Fibroblast of skin of scalp (primary cell): Measurements from ENCODE around the gene NFIC.

Source experiments
- DNase-seq: peaks from one replicate; pipeline ENCODE4 v3.0.0-alpha.2; 2013

Gene NFIC

DNA sequence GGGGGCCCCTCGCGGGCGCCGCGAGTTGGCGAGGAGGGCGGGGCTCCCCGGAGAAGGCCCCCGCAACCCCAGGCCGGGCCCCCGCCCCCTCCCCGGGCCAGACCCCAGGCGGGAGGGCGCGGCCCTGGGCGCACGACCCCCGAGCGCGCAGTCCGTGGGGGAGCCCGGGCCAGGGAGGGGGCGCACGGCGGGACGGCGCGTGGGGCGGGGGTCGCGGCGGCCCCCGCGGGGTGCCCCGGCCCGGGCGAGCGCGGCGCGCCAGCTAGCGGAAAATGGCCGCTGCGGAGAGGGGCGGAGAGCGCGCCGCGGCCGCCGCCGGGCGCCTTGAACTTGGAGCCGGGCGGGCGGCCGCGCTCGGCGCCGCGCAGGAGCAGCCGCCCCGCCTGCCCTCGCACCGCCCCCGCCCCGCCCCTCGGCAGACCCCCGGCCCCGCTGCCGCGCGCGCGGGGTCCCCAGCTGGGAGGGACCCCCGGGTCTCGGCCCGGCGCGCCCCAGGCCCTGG is 6.4 kb upstream of the NFIC start:
- DNase-seq = no peak

DNA sequence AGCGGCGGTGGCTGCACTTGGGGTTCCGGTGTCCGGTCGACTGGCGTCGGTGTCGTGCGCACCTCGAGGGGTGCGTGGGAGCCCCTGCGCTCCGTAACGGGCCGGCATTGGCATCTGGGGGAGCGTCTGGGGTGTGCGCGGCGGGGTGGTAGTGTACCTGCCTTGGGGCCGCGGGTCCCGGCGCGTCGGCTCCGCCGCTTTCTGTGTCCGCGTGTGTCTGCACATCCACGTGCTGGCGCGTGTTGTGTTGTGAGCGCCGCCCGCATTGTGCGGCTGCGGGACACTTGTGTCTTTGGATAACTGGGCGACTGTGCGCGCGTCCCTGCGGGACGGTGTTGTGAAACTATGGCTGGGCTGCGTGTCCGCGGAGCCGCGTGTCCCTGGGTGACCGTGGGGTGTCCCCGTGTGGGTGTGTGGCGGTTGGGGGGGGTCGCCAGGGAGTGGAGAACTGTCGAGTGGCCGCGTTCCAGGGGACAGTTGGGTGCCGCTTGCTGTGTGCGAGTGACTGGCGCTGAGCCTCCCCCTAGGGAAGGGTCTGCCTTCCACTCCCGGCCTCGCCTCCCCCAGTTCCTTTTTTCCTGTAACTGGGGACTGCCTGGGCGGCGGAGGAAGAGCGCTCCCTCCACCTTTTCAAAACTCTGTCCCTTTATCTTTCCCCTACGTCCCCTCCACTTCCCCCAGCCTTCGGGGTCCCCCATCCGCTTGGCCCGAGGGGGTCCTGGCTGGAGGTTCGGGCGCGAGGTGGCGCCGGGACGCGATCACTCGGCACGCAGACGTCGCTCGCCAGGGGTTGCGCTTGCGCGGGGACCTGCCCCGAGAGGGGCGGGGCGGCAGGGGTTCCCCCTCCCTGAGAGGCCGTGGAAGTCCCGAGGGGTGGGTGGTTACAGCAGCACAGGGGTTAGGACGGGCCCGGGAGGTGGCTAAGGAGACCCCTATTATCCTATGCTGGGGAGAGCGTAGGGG is 5.7 kb upstream of the NFIC start:
- peak; percentile 41 for DNase-seq

DNA sequence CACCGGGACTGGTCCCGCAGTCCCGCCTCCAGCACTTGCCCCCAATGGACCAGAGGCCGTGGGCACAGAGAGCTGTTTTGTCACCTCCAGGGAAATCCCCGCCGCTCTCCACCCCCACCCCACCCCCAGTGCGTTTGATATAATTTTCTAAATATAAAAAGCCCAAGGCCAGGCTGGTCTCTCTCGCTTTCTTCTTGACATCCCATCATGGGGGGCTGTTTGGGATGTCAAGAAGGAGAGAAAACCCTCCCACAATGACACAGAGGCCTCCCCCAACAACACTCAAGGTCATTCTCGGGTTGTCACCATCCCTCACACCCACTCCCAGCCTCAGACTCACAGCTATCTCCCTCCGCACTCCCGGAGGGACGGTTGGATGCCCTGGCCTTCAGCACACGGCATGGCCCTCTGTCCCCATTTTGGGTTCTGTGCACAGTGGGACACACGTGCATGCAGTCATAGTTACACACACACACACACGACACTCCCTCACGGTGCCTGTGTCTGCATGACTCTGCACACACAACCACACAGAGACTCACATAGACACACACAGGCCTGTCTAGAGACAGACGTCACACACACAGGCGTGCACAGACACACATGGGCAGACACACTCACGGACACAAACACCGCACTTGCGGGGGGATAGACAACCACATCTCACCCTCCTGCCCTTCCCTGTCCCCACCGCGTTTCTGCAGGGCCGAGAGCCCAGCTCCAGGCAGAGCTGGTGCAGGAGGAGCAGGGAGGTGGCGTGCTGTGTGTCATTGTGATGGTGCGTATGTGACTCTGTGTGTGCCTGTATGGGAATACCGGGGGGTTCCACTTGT is 4.8 kb upstream of the NFIC start:
- DNase-seq = no peak

DNA sequence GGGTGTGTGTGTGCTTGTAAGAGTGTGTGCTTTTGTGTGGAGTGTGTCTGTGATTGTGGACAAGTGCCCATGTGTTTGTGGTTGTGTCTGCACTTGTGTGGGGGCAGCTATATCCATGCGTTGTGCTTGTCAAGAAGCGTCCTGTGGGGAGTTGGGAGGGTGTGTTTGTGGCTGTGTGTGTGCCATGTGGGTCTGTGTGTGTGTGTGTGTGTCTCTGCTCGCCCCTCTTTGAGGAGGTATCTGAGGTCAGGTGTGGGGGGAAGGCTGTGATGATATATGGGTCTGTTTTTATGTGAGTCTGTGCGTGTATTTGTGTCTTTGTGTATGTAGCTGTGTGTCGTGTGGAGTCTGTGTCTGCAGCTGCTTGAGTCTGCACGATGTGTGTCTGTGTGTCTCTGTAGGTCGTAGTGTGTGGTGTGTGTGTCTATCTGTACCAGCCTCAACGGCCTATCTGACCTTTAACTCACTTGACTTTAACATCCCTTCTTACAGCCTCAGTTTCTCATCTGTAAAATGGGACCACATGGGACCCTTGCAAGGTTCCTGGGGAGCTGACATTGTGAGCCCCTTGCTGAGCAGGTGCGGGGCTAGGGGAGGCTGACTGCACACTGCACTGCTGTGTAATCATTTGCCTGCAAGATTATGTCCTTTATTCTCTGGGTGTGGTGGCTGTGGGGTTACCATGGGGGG is 4.0 kb upstream of the NFIC start:
- DNase-seq = no peak

DNA sequence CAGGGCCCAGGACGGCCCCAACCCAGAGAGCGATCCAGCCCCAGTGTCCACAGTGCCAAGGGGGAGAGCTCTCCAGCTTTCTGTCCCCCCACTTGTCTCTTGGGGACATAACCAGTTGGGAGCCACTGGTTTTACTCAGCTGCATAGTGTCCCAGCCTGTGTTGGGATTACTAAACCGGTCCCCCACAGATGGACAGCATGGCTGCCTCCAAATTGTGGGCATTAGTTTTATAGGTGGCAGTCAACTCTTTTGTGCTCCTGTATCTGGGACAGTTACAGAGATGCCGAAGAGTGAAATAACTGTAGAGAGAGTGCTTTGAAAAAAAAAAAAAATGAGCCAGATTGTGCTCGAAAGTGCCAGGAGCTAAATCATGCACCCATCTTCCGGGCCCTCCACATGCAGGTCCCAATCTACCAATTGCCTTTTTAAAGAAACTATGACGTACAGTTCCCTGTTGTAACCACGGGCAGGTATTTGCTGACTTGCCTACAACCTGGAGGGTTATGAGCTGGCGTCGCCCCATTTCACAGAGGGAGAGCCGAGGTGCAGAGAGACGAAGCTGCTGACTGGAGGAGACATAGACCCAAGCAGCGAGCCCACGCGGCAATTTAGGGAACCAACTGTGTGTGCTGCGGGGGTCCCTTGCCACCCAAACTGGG is 2.4 kb upstream of the NFIC start:
- no peak for DNase-seq

DNA sequence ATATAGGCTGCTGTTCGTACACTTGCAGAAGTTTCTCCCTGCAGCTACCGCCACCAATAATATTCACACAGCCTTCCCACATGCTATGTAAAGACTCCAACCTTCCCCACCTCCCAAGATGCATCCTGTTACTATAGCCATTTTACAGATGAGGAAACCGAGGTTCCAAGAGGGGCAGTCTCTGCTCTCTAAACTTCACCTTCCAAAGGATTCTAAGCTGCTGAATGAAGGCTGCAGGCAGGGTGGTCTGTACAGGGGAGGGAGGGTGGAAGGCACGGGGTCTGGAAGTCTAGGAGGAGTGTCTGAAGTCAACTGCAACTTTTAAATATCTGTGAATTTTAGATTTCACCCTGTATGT is 1.9 kb upstream of the NFIC start:
- no peak for DNase-seq

DNA sequence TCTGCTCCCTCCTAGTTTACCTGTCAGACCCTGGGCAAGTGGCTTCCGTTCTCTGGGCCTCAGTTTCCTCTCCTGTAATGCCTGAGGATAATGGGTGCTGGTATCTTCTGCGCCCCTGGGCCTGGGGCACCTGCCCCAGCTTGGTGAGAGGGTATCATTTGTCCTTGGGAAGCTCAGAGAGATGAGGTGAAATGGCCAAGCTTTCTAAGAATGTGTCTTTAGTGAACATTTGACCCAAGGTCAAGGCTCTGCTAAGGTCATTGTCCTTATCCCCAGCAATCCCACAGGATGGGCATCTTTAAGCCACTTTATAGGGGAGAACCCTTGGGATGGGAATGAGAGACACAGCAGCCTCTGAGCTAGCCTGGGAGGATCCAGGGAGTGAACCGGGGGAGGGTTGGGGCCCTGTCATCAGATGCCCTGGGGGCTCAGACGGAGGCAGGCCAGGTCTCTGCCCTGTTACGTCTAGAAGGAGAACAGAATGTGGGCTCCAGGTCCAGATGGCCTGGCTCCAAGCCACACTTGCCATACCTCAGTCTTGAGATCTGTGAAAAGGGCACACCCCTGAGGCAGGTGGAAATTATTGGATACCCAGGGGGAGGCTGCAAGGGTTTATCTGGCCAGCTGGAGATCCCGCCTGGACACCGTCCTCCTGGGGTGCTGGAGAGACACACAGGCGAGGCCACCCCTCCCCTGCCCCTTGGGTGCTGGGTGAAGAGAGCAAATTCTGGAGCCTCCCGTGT is 1.1 kb upstream of the NFIC start:
- no peak for DNase-seq

DNA sequence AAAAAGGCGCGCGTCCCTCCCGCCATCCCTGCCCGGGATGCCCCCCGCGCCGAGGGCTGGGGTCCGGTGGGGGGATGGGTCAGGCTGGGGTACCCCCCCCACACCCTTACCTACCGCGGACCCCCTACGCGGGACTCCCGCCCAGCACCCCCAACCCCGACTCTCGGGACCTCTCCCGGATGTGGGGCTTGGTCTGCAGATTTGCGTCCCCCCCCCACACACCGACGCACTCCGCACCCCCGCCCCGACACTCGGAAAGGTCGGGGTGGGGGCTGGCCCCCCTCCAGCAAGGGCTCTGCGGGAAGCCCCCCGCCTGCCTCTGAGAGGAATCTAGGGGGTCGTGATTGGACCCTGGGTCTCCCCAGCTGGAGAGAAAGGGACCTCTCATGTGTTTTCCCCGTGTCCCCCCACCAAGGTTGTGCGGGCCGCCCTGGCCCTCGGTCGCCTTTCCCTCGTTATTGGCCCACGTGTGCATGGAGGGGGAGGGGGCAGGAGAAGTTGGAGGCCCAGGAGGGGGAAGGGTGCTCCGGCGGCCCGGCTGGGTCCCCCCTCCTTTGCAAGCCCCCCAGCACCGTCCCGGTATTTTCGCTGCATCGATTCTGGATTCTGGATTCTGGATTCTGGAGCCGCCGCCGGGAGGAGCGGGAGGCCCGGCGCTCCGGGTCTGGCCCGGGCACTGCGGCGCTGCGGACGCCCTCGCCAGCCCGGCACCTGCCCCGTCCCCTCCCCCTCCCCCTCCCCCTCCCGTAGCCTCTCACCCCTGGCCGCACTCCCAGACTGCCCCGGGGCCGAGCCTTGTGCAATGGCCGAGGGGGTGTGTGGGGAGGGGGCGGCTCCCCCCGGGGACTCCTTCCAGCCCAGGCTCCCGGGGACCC is 607 bp downstream of the NFIC start:
- DNase-seq = peak; percentile 60

DNA sequence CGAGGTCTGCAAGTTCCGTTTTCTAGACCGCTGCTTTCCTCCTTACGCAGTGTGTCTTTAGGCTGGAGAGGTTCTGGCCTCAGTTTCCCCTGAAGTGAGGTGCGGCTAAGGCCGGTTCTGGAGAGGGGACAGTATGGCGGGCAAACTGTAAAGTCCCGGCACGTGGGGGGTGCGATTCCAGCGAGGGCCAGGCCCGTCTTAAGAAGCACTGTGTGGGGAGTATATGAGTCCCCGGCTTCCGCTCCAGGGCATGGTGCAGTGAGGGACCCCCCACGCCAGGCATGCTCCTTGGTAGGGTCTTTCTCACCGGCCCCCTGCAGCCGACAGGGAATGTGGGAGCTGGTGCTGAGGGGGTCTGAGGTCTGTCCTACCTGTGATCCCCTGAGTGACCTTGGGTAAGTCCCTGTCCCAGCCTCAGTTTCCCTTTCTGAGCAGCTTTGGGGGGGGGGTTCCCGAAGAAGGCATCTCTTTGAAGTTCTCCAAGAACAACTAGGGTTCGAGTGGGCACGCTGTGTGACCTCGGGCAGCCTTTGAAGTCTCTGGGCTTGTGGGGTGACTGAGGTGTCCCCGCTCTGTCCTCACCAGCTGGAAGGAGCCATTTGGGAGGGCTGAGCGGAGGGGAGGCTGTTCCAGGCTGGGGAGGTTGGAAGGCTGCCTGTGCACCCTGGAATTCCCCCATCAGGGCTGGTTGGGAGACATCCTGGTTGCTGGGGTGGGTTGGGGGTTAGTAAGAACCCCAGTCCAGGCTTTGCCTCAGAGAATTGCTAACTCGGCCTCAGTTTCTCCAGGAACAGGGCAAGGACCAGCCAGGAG is 1.5 kb downstream of the NFIC start:
- DNase-seq = no peak

DNA sequence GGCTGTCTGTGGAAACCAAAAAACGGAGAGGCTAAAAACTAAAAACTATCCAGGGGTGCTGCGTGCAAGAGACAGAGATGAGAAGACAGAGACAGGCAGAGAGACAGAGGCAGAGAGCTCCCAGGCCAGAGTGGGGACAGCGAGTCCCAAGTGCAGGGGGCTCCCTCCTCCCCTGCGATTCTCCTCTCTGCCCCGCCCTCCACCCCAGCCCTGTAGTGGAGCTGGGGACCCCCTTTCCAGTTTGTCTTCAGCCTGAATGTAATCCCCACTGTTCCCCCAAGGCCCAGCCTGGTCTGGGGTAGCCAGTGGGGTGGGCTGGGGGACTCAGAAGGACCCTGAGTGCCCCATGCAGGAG is 2.0 kb downstream of the NFIC start:
- no peak for DNase-seq

DNA sequence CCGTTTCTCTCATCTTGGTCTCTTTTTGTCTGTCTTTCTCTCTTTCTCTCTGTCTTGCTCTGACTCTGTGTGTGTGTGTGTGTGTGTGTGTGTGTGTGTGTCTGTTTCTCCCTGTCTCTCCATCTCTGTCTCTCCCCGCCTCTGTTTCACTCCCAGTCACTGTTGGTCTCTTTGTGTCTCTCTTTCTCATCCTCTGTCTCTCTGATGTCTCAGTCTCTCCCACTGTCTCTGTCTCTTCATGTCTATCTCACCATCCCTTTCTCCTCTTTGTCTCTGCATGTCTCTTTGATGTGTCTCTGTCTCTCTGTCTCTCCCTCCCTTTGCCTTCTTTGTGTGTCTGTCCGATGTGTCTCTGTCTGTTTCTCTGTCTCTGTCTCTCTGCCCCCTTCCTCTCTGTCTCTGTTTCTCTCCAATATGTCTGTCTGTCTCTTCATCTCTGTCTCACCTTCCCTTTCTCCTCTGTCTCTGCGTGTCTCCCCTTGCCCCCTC is 2.5 kb downstream of the NFIC start:
- peak; percentile 61 for DNase-seq

DNA sequence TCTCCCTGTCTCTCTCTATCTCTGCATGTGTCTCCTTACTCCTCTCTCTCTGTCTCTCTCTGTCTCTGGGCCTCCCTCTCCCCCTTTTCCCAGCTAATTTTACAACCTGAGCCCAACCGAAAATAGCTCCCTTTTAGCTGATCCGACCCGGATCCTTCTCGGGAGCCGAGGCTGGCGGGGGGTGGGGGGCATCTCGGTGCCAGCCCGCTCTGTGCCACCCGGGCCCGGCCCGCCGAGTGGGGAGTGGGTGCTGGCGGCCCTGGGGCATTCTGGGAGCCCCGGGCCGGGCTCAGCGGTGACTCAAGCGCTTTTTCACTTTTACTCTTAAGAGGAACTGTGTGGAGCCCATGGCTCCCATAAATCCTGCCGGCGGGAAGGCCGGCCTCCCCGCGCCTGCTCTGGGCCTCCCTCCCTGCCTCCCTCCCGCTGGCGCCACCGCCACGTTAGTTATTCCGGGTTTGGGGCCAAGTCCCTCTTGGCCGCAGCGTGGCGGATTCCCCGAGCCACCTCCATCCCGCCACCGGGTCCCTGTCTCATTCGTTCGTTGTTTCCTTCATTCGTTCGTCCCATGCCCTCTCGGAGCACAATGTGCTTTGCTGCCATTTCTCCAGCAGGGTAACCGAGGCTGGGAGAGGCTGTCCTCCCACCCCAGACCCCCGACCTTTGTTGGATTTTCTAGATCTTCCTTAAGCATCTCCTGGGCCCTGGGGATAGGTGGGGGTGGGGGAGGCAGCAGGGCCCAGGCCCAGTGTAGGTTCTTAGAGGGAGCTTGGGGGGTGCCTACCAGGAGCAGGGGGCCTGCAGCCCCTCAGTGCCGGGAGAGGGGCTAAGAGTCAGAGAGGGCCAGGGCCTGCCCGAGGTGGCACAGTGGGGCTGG is 3.2 kb downstream of the NFIC start:
- peak; percentile 63 for DNase-seq

DNA sequence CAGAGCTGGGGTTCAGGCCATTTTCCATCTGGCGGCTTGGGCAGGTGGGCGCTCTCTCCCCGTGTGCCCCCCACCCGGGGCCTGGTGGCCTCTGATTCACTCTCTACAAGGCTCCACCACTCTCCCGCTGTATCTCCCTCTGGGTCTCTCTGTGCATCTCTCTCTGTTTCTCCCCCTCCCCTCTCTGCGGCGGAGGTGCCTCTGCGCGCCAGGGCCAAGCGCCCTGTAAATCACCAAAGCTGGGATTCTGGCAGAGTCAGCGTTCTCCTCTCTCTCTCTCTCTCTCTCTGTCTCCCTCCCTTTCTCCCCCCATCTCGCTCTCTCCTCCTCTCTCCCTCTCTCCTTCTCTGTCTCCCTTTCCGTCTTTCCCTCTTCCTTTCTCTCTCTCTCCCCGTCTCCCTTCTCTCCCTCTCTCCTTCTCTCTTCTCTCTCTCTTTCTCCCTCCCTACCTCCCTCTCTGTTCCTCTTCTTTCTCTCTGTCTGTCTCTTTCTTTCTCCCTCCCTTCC is 3.9 kb downstream of the NFIC start:
- DNase-seq = no peak

DNA sequence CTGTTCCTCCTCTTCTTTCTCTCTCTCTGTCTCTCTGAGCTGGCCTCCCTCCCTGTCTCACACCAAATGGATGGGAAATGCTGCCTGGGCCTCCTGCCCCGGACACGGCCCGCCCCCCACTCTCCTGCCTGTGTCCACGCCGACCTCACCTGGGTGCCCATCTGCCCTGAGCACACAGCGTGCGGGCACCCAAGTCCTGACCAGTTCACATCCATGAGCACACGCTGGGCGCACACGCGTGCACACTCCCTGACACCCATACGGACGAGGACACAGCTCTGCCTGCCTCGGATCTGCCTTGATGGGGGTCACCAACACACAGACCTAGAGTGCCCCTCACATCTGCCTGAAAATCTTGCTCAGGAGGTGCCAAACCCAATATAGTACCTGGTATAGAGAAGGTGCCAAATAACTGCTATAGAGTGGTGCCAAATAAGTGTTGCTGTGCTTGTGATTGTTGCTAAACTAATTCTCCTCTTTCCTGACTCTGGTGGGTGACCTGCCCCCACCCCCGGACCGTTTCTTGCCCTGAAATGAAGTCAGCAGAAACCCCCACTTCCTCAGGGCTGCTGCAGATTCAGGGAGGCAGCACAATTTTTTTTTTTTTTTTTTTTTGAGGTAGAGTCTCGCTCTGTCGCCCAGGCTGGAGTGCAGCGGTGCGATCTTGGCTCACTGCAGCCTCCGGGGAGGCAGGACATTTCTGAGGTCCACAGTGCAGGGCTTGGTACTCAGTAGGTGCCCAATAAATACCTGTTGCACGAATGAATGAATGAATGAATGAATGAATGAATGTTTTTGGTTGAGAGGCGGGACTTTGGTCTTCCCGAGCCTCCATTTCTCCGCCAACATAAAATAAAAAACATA is 4.6 kb downstream of the NFIC start:
- no peak for DNase-seq

DNA sequence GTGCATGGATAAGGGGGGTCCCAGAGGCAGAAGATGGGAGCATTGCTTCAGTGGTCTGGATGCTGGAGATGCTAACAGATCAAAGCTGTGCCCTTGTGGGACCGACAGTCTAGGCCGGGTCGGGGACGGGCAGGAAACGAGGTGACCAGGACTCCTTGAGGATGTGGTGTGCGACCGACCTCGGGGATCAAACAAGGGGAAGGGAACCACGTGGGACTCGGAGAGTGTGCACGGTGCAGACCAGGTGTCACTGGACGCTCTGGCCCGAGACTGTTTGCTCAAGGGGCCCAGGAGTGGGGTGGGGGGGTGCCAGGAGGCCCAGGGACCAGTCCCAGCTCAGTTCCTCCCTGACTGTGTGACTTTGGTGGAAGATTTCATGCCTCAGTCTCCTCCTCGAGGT is 6.0 kb downstream of the NFIC start:
- no peak for DNase-seq

DNA sequence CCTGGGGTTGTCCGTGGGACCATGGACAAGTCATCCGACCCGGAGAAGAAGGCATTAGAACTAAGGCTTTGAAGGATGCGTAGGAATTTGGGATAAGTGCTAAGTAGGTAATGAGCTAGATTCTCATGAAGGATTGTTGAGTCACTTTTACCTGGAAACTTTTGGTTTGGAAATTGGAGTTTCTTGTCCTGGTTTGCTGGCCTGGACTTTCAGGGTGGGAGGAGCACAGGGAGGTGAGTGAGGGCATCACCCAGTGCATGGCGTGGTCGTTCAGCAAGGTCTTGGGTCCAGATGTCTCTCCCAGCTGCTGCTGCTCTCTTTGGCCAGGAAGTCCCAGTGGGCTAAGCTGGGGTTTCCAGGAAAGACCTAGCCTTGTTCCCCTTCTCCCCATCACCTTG is 7.6 kb downstream of the NFIC start:
- DNase-seq = no peak

DNA sequence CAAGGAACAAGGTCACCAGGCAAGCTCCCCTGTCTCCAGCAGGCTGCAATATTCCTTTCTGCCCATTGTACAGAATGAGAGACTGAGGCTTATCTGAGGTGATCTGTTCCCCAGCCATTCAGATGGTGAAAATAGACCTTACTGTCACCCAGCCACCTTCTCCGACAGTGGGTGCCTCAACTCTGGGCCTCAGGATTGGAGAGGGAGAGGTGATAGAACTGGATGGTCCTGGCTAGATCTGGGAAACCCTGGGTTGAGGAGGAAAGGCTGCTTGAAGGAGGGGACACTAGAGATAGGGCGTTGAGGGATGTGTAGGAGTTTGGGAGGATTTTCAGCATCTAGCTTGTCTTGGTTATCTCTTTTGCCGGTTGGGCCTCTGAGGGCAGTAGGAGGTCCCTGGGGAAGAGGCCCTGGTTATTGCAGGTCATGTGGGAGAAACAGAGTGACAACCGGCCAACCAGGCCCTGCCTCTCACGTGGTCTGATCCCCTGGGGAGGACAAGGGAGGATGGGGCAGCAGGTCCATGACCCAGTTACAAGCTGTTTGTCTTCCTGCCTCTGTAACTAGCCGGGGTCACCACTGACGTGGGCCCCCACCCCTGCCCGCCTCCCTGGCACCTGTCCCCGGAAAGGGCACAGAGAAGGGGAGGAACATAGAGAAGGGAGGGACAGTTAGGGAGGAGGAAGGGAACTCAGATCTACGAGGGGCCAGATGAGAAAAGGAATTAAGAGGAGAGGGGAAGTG is 8.2 kb downstream of the NFIC start:
- DNase-seq = no peak
